GM12892 (cell line): Measurements from ENCODE around the gene GSTM5.

Experiments used
- POLR2A ChIP-seq: IDR thresholded peaks from 2 replicates; pipeline ENCODE4 v1.6.1; 2011; ENCODE audit warnings: low read depth, low read length, control low read depth
- POLR2AphosphoS5 ChIP-seq: IDR thresholded peaks from 2 replicates; pipeline ENCODE4 v1.6.1; 2011; ENCODE audit warnings: low read depth, low read length, control low read depth

GRCh38 chr1:109730666-109731065, 18.6 kb downstream of the GSTM5 start:
- no peak for TF ChIP-seq POLR2A
- no peak for TF ChIP-seq POLR2AphosphoS5
